ENCODE results near the gene INHBE.

The INHBE gene

GRCh38 chr12:57461276-57461916 is 6.3 kb downstream of the INHBE start:
- DNase-seq = peak in 1 of 2 experiments; percentile 35

GRCh38 chr12:57461917-57462250 is 6.8 kb downstream of the INHBE start:
- DNase-seq = peak in 1 of 2 experiments; percentile 31

GRCh38 chr12:57462251-57462911 is 7.3 kb downstream of the INHBE start:
- DNase-seq = peak; percentile 91 to 93

- DNase-seq = no peak
Observed at GRCh38 chr12:57462912-57463253, 7.8 kb downstream of the INHBE start.

GRCh38 chr12:57464569-57464968 is 9.5 kb downstream of the INHBE start:
- DNase-seq = no peak

GRCh38 chr12:57465030-57465746 is 10.1 kb downstream of the INHBE start:
- no peak for DNase-seq

- DNase-seq = no peak
Observed at GRCh38 chr12:57465747-57466505, 10.8 kb downstream of the INHBE start.

GRCh38 chr12:57467212-57467874 is 12.2 kb downstream of the INHBE start:
- DNase-seq = no peak

- no peak for DNase-seq
Observed at GRCh38 chr12:57467915-57468314, 12.8 kb downstream of the INHBE start.

GRCh38 chr12:57469296-57470164 is 14.4 kb downstream of the INHBE start:
- no peak for DNase-seq

GRCh38 chr12:57470286-57470969 is 15.3 kb downstream of the INHBE start:
- DNase-seq = no peak

- DNase-seq = no peak
Observed at GRCh38 chr12:57470970-57471656, 16.0 kb downstream of the INHBE start.

- no peak for DNase-seq
Observed at GRCh38 chr12:57471661-57472060, 16.6 kb downstream of the INHBE start.

GRCh38 chr12:57472391-57472790 is 17.3 kb downstream of the INHBE start:
- no peak for DNase-seq

GRCh38 chr12:57473392-57473791 is 18.3 kb downstream of the INHBE start:
- DNase-seq = peak in 1 of 2 experiments; percentile 23

- no peak for DNase-seq
Observed at GRCh38 chr12:57473886-57474285, 18.8 kb downstream of the INHBE start.

- no peak for DNase-seq
Observed at GRCh38 chr12:57474430-57474829, 19.3 kb downstream of the INHBE start.

GRCh38 chr12:57474862-57475261 is 19.8 kb downstream of the INHBE start:
- peak in 1 of 2 experiments; percentile 33 for DNase-seq

GRCh38 chr12:57475271-57476161 is 20.4 kb downstream of the INHBE start:
- peak in 1 of 2 experiments; percentile 61 for DNase-seq

All from NCI-H526 (cell line).